HEK293 (cell line): Measurements from ENCODE around the gene TLE5.

ENCODE experiments used
- CTCF ChIA-PET: fragments of 350-600 bp; formaldehyde crosslinking; extraction: SDS; loops from one replicate; lab custom pipeline; 2021; ENCODE audit warnings: antibody characterized with exemption; lab: Yijun Ruan, JAX
- POLR2A ChIA-PET: fragments of 300-600 bp; formaldehyde crosslinking; extraction: SDS; loops from one replicate; lab custom pipeline; 2020; ENCODE audit warnings: antibody characterized with exemption, inconsistent platforms; lab: Yijun Ruan, JAX
- H3K27ac ChIP-seq: fragments of 200-500 bp; sonication (Bioruptor generic); 2 replicates; pipeline ENCODE4 v1.5.1; 2014; ENCODE audit warnings: low read depth, low read length, control low read depth, inconsistent platforms; ENCODE audit errors: extremely low read depth
- H3K36me3 ChIP-seq, 2 experiments: fragments of 200-500 bp in 1 of 2; sonication (Bioruptor generic) in 1 of 2; 1 replicate in 1 of 2; 2 replicates in 1 of 2; pipeline ENCODE4 v1.5.1; 2014 to 2017; ENCODE audit warnings: inconsistent platforms in 2 of 2, low read length in 2 of 2; ENCODE audit not compliant: control insufficient read depth in 2 of 2, insufficient read depth in 1 of 2
- H3K4me1 ChIP-seq: fragments of 200-500 bp; sonication (Bioruptor generic); 2 replicates; pipeline ENCODE4 v1.5.1; 2014; ENCODE audit warnings: mild to moderate bottlenecking, low read length, inconsistent platforms; ENCODE audit not compliant: control insufficient read depth, insufficient read depth
- H3K4me3 ChIP-seq: 2 replicates; pipeline ENCODE4 v1.5.1; 2011; ENCODE audit warnings: low read depth, mild to moderate bottlenecking, control low read depth, low read length, moderate library complexity
- H3K9me3 ChIP-seq: fragments of 200-500 bp; sonication (Bioruptor generic); 2 replicates; pipeline ENCODE4 v1.5.1; 2014; ENCODE audit warnings: low read depth, low read length, inconsistent platforms; ENCODE audit not compliant: control insufficient read depth, insufficient read depth
- HOXA7 ChIP-seq: sonication (generic); formaldehyde crosslinking; IDR thresholded peaks from 2 replicates; pipeline ENCODE4 v1.8.1; 2022; ENCODE audit warnings: missing genetic modification reagents, borderline replicate concordance
- KLF7 ChIP-seq: fragments of 450-650 bp; formaldehyde crosslinking; IDR thresholded peaks from 2 replicates; pipeline ENCODE4 v1.5.1; 2016; ENCODE audit warnings: missing biosample characterization, missing genetic modification characterization, borderline replicate concordance
- PRDM6 ChIP-seq: fragments of 450-650 bp; formaldehyde crosslinking; IDR thresholded peaks from 2 replicates; pipeline ENCODE4 v1.5.1; 2017; ENCODE audit warnings: missing biosample characterization, missing genetic modification characterization
- TCF7L2 ChIP-seq: IDR thresholded peaks from 2 replicates; pipeline ENCODE4 v1.6.1; 2011; ENCODE audit warnings: low read depth, mild to moderate bottlenecking, inconsistent platforms, low read length, moderate library complexity, borderline replicate concordance
- WT1 ChIP-seq: fragments of 450-650 bp; formaldehyde crosslinking; IDR thresholded peaks from 2 replicates; pipeline ENCODE4 v1.5.1; 2016; ENCODE audit warnings: missing biosample characterization, missing genetic modification characterization
- ZNF354C ChIP-seq: fragments of 450-650 bp; formaldehyde crosslinking; IDR thresholded peaks from 2 replicates; pipeline ENCODE4 v1.5.1; 2016; ENCODE audit warnings: missing biosample characterization, missing genetic modification characterization, low read depth, borderline replicate concordance
- ZNF394 ChIP-seq: fragments of 450-650 bp; formaldehyde crosslinking; IDR thresholded peaks from 2 replicates; pipeline ENCODE4 v1.5.1; 2016; ENCODE audit warnings: missing biosample characterization, missing genetic modification characterization, mild to moderate bottlenecking, moderate library complexity, borderline replicate concordance
- ZNF488 ChIP-seq: fragments of 450-650 bp; formaldehyde crosslinking; IDR thresholded peaks from 2 replicates; pipeline ENCODE4 v1.5.1; 2016; ENCODE audit warnings: missing biosample characterization, missing genetic modification characterization
- ZNF514 ChIP-seq: fragments of 450-650 bp; formaldehyde crosslinking; IDR thresholded peaks from 2 replicates; pipeline ENCODE4 v1.5.1; 2016; ENCODE audit warnings: missing biosample characterization, missing genetic modification characterization
- ZNF560 ChIP-seq: fragments of 450-650 bp; formaldehyde crosslinking; IDR thresholded peaks from 2 replicates; pipeline ENCODE4 v1.5.1; 2017; ENCODE audit warnings: missing biosample characterization, missing genetic modification characterization, borderline replicate concordance
- ZNF610 ChIP-seq: fragments of 450-650 bp; formaldehyde crosslinking; IDR thresholded peaks from 2 replicates; pipeline ENCODE4 v1.5.1; 2016; ENCODE audit warnings: missing biosample characterization, missing genetic modification characterization, borderline replicate concordance
- ZNF639 ChIP-seq: fragments of 450-650 bp; formaldehyde crosslinking; IDR thresholded peaks from 2 replicates; pipeline ENCODE4 v1.5.1; 2016; ENCODE audit warnings: missing biosample characterization, missing genetic modification characterization
- TF ChIP-seq, protein P1 (sequence below): fragments of 450-650 bp; formaldehyde crosslinking; IDR thresholded peaks from 2 replicates; pipeline ENCODE4 v1.5.1; 2016; ENCODE audit warnings: missing biosample characterization, missing genetic modification characterization
- TF ChIP-seq, protein P2 (sequence below): fragments of 450-650 bp; formaldehyde crosslinking; IDR thresholded peaks from 2 replicates; pipeline ENCODE4 v1.5.1; 2016; ENCODE audit warnings: missing biosample characterization, missing genetic modification characterization
- TF ChIP-seq, protein P3 (sequence below): fragments of 450-650 bp; formaldehyde crosslinking; IDR thresholded peaks from 2 replicates; pipeline ENCODE4 v1.5.1; 2016; ENCODE audit warnings: missing biosample characterization, missing genetic modification characterization

The TLE5 gene

DNA sequence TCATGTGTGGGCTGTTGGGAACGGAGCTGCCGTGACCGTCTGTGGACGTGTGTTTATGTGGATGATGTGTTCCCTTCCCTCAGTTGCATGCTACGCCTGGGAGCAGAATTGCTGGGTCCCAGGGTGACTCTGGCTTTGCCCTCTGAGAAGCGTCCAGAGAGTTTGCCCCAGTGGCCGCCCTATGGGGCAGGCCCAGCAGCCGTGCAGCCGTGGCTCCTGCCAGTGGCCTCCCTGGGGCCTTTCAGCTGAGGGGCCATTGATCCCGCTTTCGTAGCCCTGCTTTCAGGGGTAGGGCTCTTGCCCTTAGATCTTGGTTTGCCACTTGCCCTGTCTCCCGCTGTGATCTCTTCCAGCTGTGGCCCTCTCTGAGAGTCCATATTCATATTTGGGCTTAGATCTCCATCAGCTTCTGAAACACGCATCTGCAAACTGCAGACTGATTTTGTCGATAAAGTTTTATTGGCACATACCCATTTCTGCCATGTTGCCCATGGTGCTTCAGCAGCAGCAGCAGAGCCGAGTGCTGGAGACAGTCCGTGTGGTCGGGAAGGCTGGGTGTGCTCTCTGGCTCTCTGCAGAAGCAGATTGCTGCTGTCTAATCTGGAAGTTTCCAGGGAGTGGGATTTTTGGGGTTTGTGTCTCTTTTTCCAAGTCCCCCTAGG is 49.4 kb upstream of the TLE5 start (continued):
- no peak for TF ChIP-seq HOXA7 (CRISPR knock-in tag)
- TF ChIP-seq, all 188 proteins: peak for 0

DNA sequence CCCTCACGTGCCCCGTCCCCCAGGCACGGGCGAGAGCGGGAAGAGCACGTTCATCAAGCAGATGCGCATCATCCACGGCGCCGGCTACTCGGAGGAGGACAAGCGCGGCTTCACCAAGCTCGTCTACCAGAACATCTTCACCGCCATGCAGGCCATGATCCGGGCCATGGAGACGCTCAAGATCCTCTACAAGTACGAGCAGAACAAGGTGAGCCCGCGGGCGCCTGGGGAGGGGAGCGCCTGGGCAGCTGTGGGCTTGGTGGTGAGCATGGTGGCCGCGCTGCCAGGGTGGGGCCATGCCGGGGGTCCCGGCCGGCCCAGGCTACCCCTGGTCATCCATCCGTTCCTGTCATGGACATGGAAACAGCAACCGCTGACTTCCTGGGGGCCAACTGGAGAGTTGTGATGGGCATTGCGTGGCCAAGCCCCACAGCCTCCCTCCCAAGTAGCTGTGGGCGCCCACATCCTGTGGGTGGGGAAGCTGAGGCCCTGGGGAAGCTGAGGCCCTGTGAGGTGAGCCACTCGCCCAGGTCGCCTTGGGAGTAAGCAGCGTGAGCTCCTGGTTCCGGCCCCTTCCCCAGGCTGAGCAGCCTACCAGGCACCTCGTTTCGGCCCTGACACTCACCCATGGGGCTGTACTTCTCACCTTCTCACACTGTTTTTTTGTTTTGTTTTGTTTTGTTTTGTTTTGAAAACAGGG is 48.0 kb upstream of the TLE5 start:
- no peak overlapping the region for H3K4me3 ChIP-seq
- H3K27ac ChIP-seq = no peak overlapping the region
- ChIA-PET POLR2A (no interaction called here), CTCF (interaction anchor here (0.6 to 5.8 kb wide), 5 partner anchors 8 to 376 kb away, joined by 3 to 39 read pairs (median 3); no protein-coding TSS in a partner anchor)
- H3K4me1 ChIP-seq = no peaks in the 10 kb centered on the region
- H3K36me3 ChIP-seq = peaks cover 0 to 13% of the 10 kb centered on the region in 2 experiments; a peak in 2 of 3 replicates
- no peaks in the 10 kb centered on the region for H3K9me3 ChIP-seq
- TF ChIP-seq KLF7 (no peak), TCF7L2 (no peak), ZNF394 (no peak), ZNF639 (no peak), ZNF488 (no peak), ZNF514 (tag by site-specific recombination) (no peak), WT1 (tag by site-specific recombination) (no peak), PRDM6 (tag by site-specific recombination) (no peak), ZNF354C (tag by site-specific recombination) (no peak), ZNF610 (no peak), ZNF560 (tag by site-specific recombination) (no peak)
- TF ChIP-seq, protein P1, sequence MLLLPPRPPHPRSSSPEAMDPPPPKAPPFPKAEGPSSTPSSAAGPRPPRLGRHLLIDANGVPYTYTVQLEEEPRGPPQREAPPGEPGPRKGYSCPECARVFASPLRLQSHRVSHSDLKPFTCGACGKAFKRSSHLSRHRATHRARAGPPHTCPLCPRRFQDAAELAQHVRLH = no peak
- TF ChIP-seq, protein P2, sequence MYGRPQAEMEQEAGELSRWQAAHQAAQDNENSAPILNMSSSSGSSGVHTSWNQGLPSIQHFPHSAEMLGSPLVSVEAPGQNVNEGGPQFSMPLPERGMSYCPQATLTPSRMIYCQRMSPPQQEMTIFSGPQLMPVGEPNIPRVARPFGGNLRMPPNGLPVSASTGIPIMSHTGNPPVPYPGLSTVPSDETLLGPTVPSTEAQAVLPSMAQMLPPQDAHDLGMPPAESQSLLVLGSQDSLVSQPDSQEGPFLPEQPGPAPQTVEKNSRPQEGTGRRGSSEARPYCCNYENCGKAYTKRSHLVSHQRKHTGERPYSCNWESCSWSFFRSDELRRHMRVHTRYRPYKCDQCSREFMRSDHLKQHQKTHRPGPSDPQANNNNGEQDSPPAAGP (tag by site-specific recombination) = no peak
- TF ChIP-seq, protein P3, sequence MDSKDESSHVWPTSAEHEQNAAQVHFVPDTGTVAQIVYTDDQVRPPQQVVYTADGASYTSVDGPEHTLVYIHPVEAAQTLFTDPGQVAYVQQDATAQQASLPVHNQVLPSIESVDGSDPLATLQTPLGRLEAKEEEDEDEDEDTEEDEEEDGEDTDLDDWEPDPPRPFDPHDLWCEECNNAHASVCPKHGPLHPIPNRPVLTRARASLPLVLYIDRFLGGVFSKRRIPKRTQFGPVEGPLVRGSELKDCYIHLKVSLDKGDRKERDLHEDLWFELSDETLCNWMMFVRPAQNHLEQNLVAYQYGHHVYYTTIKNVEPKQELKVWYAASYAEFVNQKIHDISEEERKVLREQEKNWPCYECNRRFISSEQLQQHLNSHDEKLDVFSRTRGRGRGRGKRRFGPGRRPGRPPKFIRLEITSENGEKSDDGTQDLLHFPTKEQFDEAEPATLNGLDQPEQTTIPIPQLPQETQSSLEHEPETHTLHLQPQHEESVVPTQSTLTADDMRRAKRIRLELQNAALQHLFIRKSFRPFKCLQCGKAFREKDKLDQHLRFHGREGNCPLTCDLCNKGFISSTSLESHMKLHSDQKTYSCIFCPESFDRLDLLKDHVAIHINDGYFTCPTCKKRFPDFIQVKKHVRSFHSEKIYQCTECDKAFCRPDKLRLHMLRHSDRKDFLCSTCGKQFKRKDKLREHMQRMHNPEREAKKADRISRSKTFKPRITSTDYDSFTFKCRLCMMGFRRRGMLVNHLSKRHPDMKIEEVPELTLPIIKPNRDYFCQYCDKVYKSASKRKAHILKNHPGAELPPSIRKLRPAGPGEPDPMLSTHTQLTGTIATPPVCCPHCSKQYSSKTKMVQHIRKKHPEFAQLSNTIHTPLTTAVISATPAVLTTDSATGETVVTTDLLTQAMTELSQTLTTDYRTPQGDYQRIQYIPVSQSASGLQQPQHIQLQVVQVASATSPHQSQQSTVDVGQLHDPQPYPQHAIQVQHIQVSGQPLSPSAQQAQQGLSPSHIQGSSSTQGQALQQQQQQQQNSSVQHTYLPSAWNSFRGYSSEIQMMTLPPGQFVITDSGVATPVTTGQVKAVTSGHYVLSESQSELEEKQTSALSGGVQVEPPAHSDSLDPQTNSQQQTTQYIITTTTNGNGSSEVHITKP (tag by site-specific recombination) = no peak
